ENCODE measurements around the gene ADGRB3. TPM values are rescaled to one million over a fixed set of nuclear protein-coding genes. Genes with fewer than 3 reads are reported as not detected.

The ADGRB3 gene
- polyA plus RNA-seq, 3 donors: 0.04 to 0.23 (median 0.05) TPM

GRCh38 chr6:68941345-68941744, 306.3 kb downstream of the ADGRB3 start:
- Histone ChIP-seq H2AFZ (ENCODE audit: insufficient read depth, low read depth, low read length, poor library complexity, severe bottlenecking) (no peak overlapping the region), H3K4me1 (ENCODE audit: control insufficient read depth in 1 of 2, insufficient read depth in 2 of 2, low read length in 2 of 2) (no peaks in the 10 kb centered on the region), H3K9ac (ENCODE audit: insufficient read depth, low read length, poor library complexity, severe bottlenecking) (no peak overlapping the region), H3K4me3 (replicated peaks in 1 of 3; ENCODE audit: low read depth in 2 of 3, low read length in 3 of 3) (no peak overlapping the region), H3K79me2 (ENCODE audit: insufficient read depth, low read length) (no peaks in the 10 kb centered on the region), H3K9me3 (replicated peaks in 1 of 2; ENCODE audit: control insufficient read depth in 1 of 2, insufficient read depth in 1 of 2, low read length in 2 of 2) (no peaks in the 10 kb centered on the region), H3K4me2 (replicated peaks; ENCODE audit: extremely low read depth, low read length, poor library complexity, severe bottlenecking) (no peak overlapping the region), H3K27ac (ENCODE audit: low read depth in 1 of 2, low read length in 2 of 2) (no peak overlapping the region), H3K27me3 (ENCODE audit: control insufficient read depth in 2 of 2, insufficient read depth in 2 of 2, low read length in 2 of 2) (no peaks in the 10 kb centered on the region), H3K36me3 (replicated peaks in 1 of 2; ENCODE audit: control insufficient read depth in 1 of 2, insufficient read depth in 2 of 2, low read length in 2 of 2) (no peaks in the 10 kb centered on the region), H4K20me1 (ENCODE audit: insufficient read depth, low read length) (no peaks in the 10 kb centered on the region)
- intact Hi-C loops (cut with micrococcal nuclease): no loop called here
- TF ChIP-seq, protein P1, sequence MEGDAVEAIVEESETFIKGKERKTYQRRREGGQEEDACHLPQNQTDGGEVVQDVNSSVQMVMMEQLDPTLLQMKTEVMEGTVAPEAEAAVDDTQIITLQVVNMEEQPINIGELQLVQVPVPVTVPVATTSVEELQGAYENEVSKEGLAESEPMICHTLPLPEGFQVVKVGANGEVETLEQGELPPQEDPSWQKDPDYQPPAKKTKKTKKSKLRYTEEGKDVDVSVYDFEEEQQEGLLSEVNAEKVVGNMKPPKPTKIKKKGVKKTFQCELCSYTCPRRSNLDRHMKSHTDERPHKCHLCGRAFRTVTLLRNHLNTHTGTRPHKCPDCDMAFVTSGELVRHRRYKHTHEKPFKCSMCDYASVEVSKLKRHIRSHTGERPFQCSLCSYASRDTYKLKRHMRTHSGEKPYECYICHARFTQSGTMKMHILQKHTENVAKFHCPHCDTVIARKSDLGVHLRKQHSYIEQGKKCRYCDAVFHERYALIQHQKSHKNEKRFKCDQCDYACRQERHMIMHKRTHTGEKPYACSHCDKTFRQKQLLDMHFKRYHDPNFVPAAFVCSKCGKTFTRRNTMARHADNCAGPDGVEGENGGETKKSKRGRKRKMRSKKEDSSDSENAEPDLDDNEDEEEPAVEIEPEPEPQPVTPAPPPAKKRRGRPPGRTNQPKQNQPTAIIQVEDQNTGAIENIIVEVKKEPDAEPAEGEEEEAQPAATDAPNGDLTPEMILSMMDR (IDR thresholded peaks at IDR 0.05): no peak
- H3K4me1 Mint-ChIP-seq: no peaks in the 10 kb centered on the region
- no peak for DNase-seq
- peaks cover 0 to 2% (median 0%) of the 10 kb centered on the region in 3 donors for H3K27me3 Mint-ChIP-seq (ENCODE audit: low read depth in 3 of 3)
- H3K4me3 Mint-ChIP-seq: no peak overlapping the region
- H3K9me3 Mint-ChIP-seq: no peaks in the 10 kb centered on the region
- no CpG with 5 or more reads among the region's 2 CpGs for WGBS (ENCODE audit: insufficient coverage)
- H3K36me3 Mint-ChIP-seq: no peaks in the 10 kb centered on the region
- no peak overlapping the region for H3K27ac Mint-ChIP-seq

DNA sequence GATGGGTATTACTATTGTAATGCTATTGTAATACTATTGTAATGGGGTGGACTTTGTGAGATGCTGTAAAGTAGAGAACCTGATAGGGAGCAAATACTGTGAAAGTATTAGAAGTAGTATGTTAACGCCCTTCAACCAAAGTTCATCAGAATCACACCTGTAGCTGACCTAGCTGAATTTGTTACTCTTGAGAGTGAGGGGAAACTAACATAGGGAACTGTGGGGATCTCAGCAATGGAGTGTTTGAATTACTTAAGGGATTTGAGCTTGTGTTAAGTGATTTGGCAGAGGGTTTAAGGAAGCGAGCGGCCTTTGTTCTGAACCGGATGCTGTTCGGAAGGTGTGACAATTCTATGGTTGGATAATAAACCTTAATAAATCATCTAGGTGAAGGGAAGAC, 312.6 kb downstream of the ADGRB3 start:
- Mint-ChIP-seq H3K27ac (no peak overlapping the region), H3K4me3 (no peak overlapping the region), H3K36me3 (no peaks in the 10 kb centered on the region), H3K9me3 (no peaks in the 10 kb centered on the region), H3K4me1 (no peaks in the 10 kb centered on the region), H3K27me3 (ENCODE audit: low read depth in 3 of 3) (peaks cover 0 to 2% (median 0%) of the 10 kb centered on the region in 3 donors)
- Histone ChIP-seq H3K4me2 (replicated peaks; ENCODE audit: extremely low read depth, low read length, poor library complexity, severe bottlenecking) (no peak overlapping the region), H4K20me1 (ENCODE audit: insufficient read depth, low read length) (no peaks in the 10 kb centered on the region), H3K27me3 (ENCODE audit: control insufficient read depth in 2 of 2, insufficient read depth in 2 of 2, low read length in 2 of 2) (no peaks in the 10 kb centered on the region), H3K36me3 (replicated peaks in 1 of 2; ENCODE audit: control insufficient read depth in 1 of 2, insufficient read depth in 2 of 2, low read length in 2 of 2) (no peaks in the 10 kb centered on the region), H3K27ac (ENCODE audit: low read depth in 1 of 2, low read length in 2 of 2) (no peak overlapping the region), H3K4me1 (ENCODE audit: control insufficient read depth in 1 of 2, insufficient read depth in 2 of 2, low read length in 2 of 2) (no peaks in the 10 kb centered on the region), H3K79me2 (ENCODE audit: insufficient read depth, low read length) (no peaks in the 10 kb centered on the region), H3K9ac (ENCODE audit: insufficient read depth, low read length, poor library complexity, severe bottlenecking) (no peak overlapping the region), H3K9me3 (replicated peaks in 1 of 2; ENCODE audit: control insufficient read depth in 1 of 2, insufficient read depth in 1 of 2, low read length in 2 of 2) (no peaks in the 10 kb centered on the region), H2AFZ (ENCODE audit: insufficient read depth, low read depth, low read length, poor library complexity, severe bottlenecking) (no peak overlapping the region), H3K4me3 (replicated peaks in 1 of 3; ENCODE audit: low read depth in 2 of 3, low read length in 3 of 3) (no peak overlapping the region)
- TF ChIP-seq, protein P1 (IDR thresholded peaks at IDR 0.05): no peak
- intact Hi-C loops (cut with micrococcal nuclease): no loop called here
- no peak for DNase-seq
- WGBS (ENCODE audit: insufficient coverage): no CpG with 5 or more reads among the region's 5 CpGs
